ENCODE data around the gene CPSF4L. TPM values are rescaled to one million over a fixed set of nuclear protein-coding genes. Genes with fewer than 3 reads are reported as not detected.
A peak's percentile ranks its signal among the peaks of the same experiment; 100 is the strongest.

Gene CPSF4L
- total RNA-seq, 1 donor from 2014 or later = not detected

- DNase-seq (ENCODE audit: low read depth, low spot score) = no peak
These were observed 28.9 kb downstream of the CPSF4L start for GRCh38 chr17:73232587-73233373.

DNA sequence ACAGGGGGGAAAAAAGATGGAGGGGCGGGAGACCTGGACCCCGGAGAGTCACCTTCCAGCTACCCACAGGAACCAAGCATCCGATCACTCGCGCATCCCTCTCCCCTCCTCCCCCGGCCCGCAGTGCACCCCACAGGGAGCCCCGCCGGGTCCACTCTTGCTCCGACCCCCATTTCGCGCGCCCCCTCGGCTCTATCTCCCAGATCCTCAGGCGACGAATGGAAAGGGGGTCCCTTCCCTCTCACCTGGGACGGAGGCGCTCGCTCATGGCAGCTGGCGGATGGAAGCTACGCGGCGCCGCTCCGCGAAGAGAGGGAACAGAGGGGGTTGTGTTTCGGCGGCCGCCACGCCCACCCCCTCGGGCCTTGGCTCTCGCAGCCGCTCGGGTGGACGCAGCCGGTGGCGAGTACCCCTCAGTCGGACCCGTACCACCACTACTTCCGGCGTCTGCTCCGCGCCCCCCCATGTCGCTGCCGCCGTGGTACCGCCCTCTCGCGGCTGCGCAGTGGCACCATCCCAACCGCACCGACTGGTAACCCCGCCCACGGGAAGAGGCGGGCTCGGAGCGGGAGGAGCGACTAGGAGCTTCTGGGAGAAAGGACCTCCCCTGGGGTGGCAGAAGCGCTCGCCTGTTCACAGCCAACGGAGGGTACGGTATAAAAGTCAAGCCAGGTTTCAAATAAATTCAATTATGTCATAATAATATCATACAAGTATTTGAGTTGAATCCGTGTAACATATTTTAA is 29.7 kb downstream of the CPSF4L start:
- DNase-seq (ENCODE audit: low read depth, low spot score) = peak; percentile 73

DNA sequence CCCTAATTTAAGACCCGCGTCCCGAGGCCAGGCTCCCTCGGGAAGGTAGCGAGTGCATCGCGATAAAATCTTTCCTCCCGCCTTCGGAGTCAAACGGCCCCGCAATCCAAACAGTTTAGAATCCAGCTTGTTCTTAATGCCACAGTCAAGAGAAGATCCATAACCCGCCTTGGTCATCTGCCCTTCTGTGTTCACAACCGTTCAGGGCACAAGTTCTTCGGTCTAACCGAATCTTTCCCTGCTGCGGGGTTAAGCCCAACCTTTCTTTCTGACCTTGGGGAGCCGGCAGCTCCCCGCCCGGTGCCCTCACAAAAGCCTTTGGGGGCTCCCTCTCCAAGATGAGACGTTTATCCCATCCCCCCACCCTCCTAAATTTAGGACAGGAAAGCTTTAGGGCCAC is 30.3 kb downstream of the CPSF4L start:
- no peak for DNase-seq (ENCODE audit: low read depth, low spot score)

GRCh38 chr17:73230088-73230487 is 31.6 kb downstream of the CPSF4L start:
- DNase-seq (ENCODE audit: low read depth, low spot score) = no peak

GRCh38 chr17:73228748-73229236 is 32.9 kb downstream of the CPSF4L start:
- peak; percentile 22 for DNase-seq (ENCODE audit: low read depth, low spot score)

DNA sequence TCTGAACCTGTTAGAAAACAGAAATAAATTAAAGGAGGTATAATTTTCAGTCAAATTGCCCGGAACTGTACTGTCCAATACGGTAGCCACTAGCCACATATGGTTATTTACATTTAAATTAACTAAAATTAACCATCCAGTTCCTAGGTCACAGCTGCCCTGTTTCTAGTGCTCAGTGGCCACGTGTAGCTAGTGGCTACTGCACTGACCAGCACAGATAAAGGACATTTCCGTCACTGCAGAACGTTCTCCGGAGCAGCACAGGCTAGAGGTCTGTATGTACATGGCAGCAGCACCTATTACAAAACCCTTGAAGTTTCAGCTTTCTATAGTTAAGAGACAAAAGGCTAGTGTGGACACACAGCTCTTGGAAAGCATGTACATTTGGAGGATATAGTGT is 33.7 kb downstream of the CPSF4L start:
- DNase-seq (ENCODE audit: low read depth, low spot score) = no peak

DNA sequence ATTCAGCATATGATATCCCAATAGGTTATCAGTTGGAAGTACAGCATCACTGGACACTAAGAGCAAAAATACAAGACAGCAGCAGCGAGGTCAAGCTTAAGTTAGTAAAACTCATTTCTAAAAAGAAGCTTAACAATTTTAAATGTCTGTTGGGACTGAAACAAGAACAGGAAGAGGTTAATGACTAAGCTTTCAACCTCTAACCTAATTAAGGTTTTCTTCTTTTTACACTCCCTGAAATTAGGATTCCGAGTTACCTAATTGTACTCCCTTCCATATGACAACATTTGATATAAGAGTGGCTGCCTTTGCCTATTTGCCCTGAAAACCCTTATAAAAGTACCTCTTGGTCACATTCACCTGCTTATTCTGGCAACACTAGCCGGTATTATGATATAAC is 34.3 kb downstream of the CPSF4L start:
- no peak for DNase-seq (ENCODE audit: low read depth, low spot score)

DNA sequence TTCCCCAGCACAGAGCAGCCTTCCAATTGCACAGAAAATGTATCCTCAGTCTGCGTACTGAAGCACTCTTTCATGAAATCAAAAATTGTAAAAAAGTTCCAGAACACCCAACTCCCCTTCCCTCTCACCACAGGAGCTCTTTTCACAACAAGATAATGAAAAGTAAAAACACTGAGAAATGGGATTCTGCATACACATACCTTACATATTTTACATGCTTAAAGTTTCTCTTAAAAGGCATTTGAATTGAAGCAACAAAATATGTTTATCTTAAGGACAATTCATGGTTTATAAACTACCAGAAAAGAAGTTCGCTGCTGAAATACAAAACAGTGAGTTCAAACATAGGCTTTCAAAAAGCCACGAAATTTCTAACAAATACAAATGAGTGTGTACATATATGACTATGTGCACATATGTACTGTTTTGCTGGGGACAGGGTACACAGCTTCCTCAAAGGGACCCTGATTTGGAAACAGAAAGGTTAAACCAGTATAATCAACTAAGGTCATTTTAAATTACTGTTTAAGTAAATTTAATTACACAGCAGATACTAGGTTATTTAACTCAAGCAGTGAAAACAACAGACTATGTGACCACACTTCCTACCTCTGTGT is 35.0 kb downstream of the CPSF4L start:
- DNase-seq (ENCODE audit: low read depth, low spot score) = no peak

DNA sequence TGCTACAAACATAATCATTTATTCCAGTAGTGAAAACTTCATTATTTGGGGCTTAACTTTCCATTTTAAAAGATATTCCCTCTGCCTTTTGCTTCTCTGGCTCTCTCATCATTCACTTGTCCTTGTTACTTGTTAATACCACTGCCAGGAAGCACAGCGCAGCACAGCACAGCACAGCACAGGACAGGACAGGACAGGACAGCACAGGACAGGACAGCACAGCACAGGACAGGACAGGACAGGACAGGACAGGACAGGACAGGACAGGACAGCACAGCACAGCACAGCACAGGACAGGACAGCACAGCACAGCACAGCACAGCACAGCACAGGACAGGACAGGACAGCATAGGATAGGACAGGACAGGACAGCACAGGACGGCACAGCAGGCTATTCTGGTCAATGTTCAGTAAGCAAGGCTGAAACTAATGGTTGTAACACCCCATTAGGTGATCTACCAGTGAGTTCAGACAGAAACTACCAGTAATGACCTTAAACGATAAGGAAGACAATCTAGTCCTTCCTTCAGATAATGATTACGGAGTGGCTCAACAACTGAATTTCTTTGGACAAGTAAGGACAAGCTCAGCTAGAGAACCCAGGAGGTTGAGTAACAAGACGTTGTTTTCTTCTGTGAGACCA is 36.9 kb downstream of the CPSF4L start:
- no peak for DNase-seq (ENCODE audit: low read depth, low spot score)

GRCh38 chr17:73224237-73224636 is 37.4 kb downstream of the CPSF4L start:
- DNase-seq (ENCODE audit: low read depth, low spot score) = no peak

DNA sequence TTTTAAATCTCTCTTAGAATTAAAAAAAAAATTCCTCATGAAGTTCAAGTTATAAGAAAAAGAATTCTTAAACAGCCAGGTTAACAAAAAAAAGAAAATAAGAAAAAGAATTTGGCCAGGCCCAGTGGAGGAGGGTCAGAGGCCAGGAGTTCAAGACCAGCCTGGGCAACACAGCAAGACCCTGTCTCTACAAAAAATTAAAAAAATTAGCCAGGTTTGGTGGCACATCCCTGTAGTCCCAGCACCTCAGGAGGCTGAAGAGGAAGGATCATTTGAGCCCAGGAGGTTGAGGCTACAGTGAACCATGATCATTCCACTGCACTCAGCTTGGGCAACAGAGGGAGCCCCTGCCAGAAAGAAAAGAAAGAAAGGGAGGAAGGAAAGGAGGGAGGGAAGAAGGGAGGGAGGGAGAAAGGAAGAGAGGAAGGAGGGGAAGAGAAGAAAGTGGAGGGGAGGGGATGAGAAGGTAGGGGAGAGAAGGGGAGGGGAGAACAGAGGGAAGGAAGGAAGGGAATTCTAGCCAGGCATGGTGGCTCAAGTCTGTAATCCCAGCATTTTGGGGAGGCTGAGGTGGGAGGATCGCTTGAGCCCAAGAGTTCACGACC is 38.0 kb downstream of the CPSF4L start:
- DNase-seq (ENCODE audit: low read depth, low spot score) = no peak

DNA sequence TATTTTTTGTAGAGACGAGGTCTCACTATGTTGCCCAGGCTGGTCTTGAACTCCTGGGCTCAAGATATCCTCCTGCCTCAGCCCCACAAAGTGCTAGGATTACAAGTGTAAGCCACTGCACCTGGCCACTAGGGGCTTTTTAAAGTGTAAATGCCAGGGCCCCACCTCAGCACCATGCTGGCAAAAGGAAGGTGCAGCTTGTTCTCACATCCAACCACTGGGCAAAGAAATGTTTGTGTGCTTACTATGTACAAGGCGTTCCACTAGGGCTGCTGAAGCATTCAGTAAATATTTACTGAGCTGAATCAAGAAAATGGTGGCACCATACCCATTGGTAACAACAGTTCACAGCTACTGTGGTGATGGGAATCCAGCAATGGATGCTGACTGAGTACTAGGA is 46.2 kb downstream of the CPSF4L start:
- DNase-seq (ENCODE audit: low read depth, low spot score) = no peak

DNA sequence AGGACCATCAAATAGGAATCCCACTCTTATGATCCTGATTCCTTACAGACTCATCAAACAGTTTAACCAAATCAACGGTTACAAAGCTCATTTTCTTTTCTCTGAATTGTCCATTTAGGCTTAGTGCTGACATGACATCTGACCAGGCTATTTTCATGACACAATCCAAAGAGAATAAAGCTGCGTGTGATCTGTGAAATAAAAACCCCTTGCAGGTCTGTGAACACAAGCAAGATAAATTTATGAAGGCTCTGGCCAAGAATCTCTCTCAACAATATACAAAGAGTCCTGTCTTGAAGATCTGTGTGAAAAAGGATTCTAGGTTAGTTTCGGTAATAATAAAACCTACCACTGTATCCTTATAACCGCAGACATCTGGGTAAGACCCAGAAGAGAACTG is 46.8 kb downstream of the CPSF4L start:
- no peak for DNase-seq (ENCODE audit: low read depth, low spot score)

- no peak for DNase-seq (ENCODE audit: low read depth, low spot score)
These were observed 47.7 kb downstream of the CPSF4L start for GRCh38 chr17:73214008-73214407.

DNA sequence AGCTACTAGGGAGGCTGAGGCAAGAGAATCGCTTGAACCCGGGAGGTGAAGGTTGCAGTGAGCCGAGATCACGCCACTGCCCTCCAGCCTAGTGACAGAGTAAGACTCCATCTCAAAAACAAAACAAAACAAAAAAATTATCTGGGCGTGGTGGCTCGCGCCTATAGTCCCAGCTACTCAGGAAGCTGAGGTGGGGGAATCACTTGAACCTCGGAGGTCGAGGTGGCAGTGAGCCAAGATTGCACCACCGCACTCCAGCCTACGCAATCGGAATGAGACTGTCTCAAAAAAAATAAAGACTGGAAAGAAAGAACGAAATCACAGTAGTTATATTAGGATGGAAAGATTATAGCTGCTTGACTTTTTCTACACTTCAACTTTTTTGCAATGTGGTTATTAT is 49.9 kb downstream of the CPSF4L start:
- no peak for DNase-seq (ENCODE audit: low read depth, low spot score)

DNA sequence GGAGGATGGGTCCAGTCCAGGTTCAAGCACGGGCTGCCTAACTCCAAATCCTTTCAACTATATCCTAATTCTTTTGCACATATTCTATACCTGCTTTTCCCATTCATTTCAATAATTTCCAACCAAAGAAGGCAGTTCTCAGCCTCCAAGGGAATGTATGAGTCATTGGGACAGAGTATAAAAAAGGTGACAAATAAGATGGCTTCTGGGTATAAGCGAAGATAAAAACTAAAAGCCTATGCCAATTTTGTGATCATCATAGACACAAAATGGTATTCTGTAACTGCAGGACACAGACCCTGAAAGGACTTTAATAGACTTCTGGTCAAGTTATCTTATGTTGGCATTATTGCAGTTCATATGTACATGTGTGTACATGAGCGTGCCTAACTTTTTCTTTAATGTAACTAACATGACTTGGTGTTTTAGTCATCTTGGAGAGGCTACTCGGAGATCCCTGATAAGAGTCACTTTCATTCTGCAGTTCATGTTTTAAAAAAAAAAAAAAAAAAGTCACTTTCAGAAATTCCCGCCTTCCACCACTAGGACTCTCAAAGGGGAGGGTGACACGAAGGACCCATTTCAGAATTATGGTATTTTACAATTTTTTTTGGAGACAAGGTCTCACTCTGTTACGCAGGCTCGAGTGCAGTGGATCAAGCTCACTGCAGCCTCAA is 51.5 kb downstream of the CPSF4L start:
- no peak for DNase-seq (ENCODE audit: low read depth, low spot score)

DNA sequence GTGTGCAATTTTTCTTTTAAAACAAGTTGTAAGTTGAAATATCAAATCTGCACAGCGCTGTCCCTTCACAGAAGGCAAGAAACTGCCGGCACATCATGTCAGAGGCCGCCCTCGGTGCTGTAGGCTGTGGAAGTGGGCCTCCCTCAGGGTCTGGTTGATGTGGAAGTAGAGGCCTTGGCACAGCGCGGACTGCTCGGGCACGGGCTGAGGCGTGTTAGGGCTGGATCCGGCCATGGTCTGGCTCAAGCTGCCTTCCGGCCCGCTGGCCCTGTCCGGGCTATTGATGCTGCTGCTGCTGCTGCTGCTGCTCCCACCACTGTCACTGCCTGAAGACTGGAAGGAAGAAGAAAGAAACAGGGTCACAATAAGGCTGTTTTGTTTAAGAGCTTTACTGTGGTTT is 52.2 kb downstream of the CPSF4L start:
- DNase-seq (ENCODE audit: low read depth, low spot score) = no peak

DNA sequence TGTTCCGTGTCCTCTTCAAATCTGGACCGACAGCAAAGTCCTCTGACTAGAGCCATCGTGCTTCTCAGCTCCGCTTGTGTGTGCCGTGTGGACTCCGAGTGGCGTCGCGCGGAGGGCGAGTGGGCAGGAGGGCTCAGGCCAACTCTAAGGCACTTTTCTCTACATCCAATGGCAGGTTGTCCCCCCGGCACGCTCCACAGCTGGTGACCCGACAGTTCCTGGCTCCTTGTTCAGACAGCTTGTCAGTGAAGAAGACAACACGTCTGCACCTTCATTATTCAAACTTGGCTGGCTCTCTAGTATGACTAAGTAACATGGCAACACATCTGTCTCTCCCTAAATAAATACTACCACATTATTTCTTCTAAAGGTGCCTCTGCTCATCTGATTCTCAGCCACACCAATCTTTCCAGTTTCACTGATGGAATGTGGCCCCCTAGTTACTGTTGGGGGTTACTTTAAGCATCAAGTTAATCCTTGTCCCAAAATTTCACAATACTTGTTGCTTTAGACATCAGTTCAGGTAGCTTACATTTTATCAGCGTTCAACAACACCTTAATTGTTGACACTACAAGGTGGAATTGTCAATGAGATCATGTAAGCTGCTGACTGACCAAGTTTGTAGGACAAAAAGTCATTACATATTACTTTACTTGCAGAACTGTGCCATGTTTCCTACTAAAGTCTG is 53.4 kb downstream of the CPSF4L start:
- DNase-seq (ENCODE audit: low read depth, low spot score) = no peak

- DNase-seq (ENCODE audit: low read depth, low spot score) = no peak
These were observed 56.2 kb downstream of the CPSF4L start for GRCh38 chr17:73205459-73205961.
